Medulla oblongata (tissue), 1 donor: ENCODE measurements around the gene SS18.

Source experiments
- DNase-seq: peaks from one replicate; pipeline ENCODE4 v3.0.0-alpha.2; 2015; ENCODE audit errors: extremely low spot score

The SS18 gene

GRCh38 chr18:26071725-26072124 lies 18.7 kb downstream of the SS18 start:
- DNase-seq, result no peak

GRCh38 chr18:26071020-26071419 lies 19.4 kb downstream of the SS18 start:
- no peak for DNase-seq

GRCh38 chr18:26059357-26059756 lies 31.1 kb downstream of the SS18 start:
- no peak for DNase-seq

GRCh38 chr18:26057344-26057773 lies 33.1 kb downstream of the SS18 start:
- DNase-seq, result no peak

- DNase-seq, result no peak
These were observed 34.1 kb downstream of the SS18 start for GRCh38 chr18:26056291-26056690.

GRCh38 chr18:26052505-26052904 lies 37.9 kb downstream of the SS18 start:
- no peak for DNase-seq

GRCh38 chr18:26051843-26052242 lies 38.6 kb downstream of the SS18 start:
- DNase-seq, result no peak

GRCh38 chr18:26046419-26047077 lies 43.9 kb downstream of the SS18 start:
- DNase-seq, result no peak

- DNase-seq, result no peak
These were observed 45.6 kb downstream of the SS18 start for GRCh38 chr18:26044807-26045206.

- DNase-seq, result no peak
These were observed 50.3 kb downstream of the SS18 start for GRCh38 chr18:26040051-26040656.

GRCh38 chr18:26039203-26039602 lies 51.2 kb downstream of the SS18 start:
- no peak for DNase-seq

GRCh38 chr18:26036635-26037034 lies 53.8 kb downstream of the SS18 start:
- no peak for DNase-seq

- no peak for DNase-seq
These were observed 55.4 kb downstream of the SS18 start for GRCh38 chr18:26034850-26035497.

GRCh38 chr18:26022585-26022984 lies 67.8 kb downstream of the SS18 start:
- DNase-seq, result peak; percentile 3

- no peak for DNase-seq
These were observed 69.2 kb downstream of the SS18 start for GRCh38 chr18:26021061-26021754.

GRCh38 chr18:26017929-26018328 lies 72.5 kb downstream of the SS18 start:
- peak; percentile 20 for DNase-seq

- no peak for DNase-seq
These were observed 76.0 kb downstream of the SS18 start for GRCh38 chr18:26014462-26014861.

GRCh38 chr18:26008619-26009018 lies 81.8 kb downstream of the SS18 start:
- no peak for DNase-seq

GRCh38 chr18:26008096-26008495 lies 82.3 kb downstream of the SS18 start:
- no peak for DNase-seq

- DNase-seq, result no peak
These were observed 84.5 kb downstream of the SS18 start for GRCh38 chr18:26005950-26006349.

GRCh38 chr18:26004832-26005231 lies 85.6 kb downstream of the SS18 start:
- DNase-seq, result no peak

GRCh38 chr18:26003817-26004216 lies 86.6 kb downstream of the SS18 start:
- DNase-seq, result no peak

GRCh38 chr18:26003356-26003755 lies 87.1 kb downstream of the SS18 start:
- DNase-seq, result peak; percentile 30
